ENCODE results near the gene SLC44A5. TPM values are rescaled to one million over a fixed set of nuclear protein-coding genes. Genes with fewer than 3 reads are reported as not detected.

Gene SLC44A5
- total RNA-seq, 4 donors from 2014 or later, result 0.22 to 0.57 (median 0.42) TPM

DNA sequence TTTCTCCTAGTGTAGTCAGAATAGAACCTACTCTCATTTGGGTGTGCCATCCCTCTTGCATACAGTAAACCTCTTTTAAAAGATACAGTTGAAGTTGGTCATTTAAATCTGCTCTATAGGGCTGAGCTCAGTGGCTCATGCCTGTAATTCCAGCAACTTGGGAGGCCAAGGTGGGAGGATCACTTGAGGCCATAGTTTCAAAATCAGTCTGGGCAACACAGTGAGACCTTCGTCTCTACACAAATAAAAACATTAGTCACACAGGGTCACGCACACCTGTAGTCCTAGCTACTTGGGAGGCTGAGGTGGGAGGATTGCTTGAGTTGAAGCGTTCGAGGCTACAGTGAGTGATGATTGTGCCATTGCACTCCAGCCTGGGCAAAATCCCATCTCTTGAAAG, 292.9 kb downstream of the SLC44A5 start:
- TF ChIP-seq, protein P1, sequence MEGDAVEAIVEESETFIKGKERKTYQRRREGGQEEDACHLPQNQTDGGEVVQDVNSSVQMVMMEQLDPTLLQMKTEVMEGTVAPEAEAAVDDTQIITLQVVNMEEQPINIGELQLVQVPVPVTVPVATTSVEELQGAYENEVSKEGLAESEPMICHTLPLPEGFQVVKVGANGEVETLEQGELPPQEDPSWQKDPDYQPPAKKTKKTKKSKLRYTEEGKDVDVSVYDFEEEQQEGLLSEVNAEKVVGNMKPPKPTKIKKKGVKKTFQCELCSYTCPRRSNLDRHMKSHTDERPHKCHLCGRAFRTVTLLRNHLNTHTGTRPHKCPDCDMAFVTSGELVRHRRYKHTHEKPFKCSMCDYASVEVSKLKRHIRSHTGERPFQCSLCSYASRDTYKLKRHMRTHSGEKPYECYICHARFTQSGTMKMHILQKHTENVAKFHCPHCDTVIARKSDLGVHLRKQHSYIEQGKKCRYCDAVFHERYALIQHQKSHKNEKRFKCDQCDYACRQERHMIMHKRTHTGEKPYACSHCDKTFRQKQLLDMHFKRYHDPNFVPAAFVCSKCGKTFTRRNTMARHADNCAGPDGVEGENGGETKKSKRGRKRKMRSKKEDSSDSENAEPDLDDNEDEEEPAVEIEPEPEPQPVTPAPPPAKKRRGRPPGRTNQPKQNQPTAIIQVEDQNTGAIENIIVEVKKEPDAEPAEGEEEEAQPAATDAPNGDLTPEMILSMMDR (IDR thresholded peaks at IDR 0.05; ENCODE audit: low read depth), result no peak

- TF ChIP-seq, protein P1 (IDR thresholded peaks at IDR 0.05; ENCODE audit: low read depth), result no peak
Measured at GRCh38 chr1:75316230-75316629, 294.7 kb downstream of the SLC44A5 start.

DNA sequence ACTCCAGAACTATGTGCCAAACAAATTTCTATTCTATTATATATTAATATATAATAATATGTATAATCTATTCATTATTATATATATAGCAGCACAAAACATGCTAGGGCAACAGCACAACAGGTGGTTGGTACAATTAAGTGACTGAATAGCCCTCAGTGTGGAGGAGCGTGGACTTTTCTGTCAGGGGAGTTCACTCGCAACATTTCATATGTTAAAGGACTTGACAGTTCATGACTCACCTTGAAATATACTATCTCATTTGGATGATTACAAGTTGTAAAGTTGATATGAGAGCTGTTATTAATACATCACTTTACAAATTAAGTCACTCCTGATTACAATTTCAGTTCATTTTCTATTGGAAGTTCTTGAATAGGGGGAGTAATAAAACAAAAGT, 298.3 kb downstream of the SLC44A5 start:
- TF ChIP-seq, protein P1 (IDR thresholded peaks at IDR 0.05; ENCODE audit: low read depth), result no peak

GRCh38 chr1:75310067-75310466, 300.8 kb downstream of the SLC44A5 start:
- TF ChIP-seq, protein P1 (IDR thresholded peaks at IDR 0.05; ENCODE audit: low read depth), result no peak

DNA sequence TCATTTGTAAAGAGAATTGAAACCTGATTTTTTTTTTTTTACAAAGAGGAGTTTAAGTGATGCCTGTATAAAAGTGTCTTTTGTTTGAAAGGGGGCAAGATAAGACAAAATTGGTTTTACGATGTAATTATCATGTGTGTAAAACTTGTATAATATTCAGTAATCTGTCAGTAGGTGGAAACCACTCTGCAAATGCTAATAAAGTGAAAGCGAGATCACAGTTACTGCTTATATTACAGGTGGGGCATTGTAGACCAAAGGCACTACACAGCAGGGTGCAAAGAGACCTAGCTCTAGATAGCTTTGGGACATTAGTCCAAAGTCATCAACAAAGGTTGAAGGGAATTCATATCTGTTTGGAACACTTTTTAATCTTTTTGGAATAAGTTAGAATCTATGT, 302.5 kb downstream of the SLC44A5 start:
- TF ChIP-seq, protein P1 (IDR thresholded peaks at IDR 0.05; ENCODE audit: low read depth), result no peak

DNA sequence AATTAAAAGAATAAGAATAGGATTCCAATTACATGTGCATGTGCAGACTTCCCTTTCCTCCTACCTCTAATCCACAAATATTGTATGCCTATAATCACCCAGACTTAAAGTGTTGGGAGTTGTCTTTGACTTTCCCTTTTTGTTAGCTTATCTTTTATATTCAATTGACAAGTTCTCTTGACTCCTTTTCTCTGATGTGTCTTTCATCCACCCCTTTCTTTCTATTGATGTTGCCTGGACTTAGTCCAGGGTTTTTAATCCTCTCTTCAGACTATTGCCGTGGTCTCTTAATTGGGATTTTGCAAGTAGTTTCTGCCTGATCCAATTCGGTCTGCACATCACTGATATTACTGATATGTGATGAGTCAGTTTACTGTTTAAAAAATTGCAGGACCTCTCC, 305.9 kb downstream of the SLC44A5 start:
- TF ChIP-seq, protein P1 (IDR thresholded peaks at IDR 0.05; ENCODE audit: low read depth), result no peak

DNA sequence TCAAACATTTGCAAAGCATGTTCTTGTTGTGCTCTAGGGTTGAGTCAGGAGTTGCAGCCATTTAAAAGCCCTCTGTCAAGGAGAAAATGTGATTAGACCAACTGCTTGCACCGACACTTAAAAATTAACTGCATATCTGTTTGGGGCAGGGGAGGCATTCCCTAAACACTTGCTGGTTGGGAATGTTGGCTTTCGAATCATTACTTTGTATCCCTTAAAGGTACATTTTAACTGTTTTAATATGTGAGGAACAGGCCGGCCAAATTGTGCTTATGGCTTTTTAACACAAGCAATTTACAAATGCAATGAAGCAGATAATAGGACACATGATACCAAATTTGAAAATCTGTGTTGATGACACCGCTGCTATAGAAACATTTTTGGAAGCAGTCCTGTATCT, 317.6 kb downstream of the SLC44A5 start:
- TF ChIP-seq, protein P1 (IDR thresholded peaks at IDR 0.05; ENCODE audit: low read depth), result no peak

Data from subcutaneous adipose tissue (tissue), 4 donors.